Ovary (tissue), 3 donors: ENCODE measurements around the gene SPTA1.

ENCODE experiments used
- CTCF ChIP-seq, 3 donors: fragments of 450-650 bp in 2 of 3; fragments of 200-600 bp in 1 of 3; IDR thresholded peaks; one replicate each; pipeline versions ENCODE4 v1.5.1 to v1.8.0; 2016 to 2022; ENCODE audit warnings: antibody characterized with exemption in 3 of 3, mild to moderate bottlenecking in 1 of 3
- POLR2A ChIP-seq: fragments of 450-650 bp; IDR thresholded peaks from one replicate; pipeline ENCODE4 v1.6.1; 2017; ENCODE audit warnings: antibody characterized with exemption, mild to moderate bottlenecking, moderate library complexity
- donor health status: DM: no; HTN: no; CAD: no.

GRCh38 chr1:158607296-158607695 lies 79.2 kb downstream of the SPTA1 start:
- TF ChIP-seq CTCF (IDR thresholded peaks at IDR 0.05) (no peak), POLR2A (no peak)
